ENCODE measurements around the gene MYO1B. TPM values are rescaled to one million over a fixed set of nuclear protein-coding genes. Genes with fewer than 3 reads are reported as not detected.
A peak's percentile ranks its signal among the peaks of the same experiment; 100 is the strongest.

The MYO1B gene
- total RNA-seq, 1 experiment from 2014 or later = 43.2 TPM

GRCh38 chr2:191285252-191285651 is 40.0 kb downstream of the MYO1B start:
- Histone ChIP-seq H3K9ac (ENCODE audit: extremely low read depth, insufficient read length, low read length) (no peak overlapping the region), H3K4ac (ENCODE audit: low read depth, low read length) (no peak overlapping the region), H2AFZ (ENCODE audit: low read length) (no peak overlapping the region), H3K4me1 (ENCODE audit: insufficient read depth, low read length) (peaks cover 8% of the 10 kb centered on the region; the same call in 1 of the 2 replicates), H3K27me3 (ENCODE audit: insufficient read depth, low read length) (no peaks in the 10 kb centered on the region), H4K5ac (ENCODE audit: insufficient read length, low read depth, low read length) (no peak overlapping the region), H2BK5ac (ENCODE audit: insufficient read length, low read length) (no peak overlapping the region), H3T11ph (ENCODE audit: low read length) (no peak overlapping the region), H3K27ac (ENCODE audit: insufficient read length, low read depth, low read length) (no peak overlapping the region), H4K8ac (replicated peaks; ENCODE audit: insufficient read length, low read depth, low read length) (no peak overlapping the region), H4K20me1 (ENCODE audit: control insufficient read depth, insufficient read depth, insufficient read length) (no peaks in the 10 kb centered on the region), H2BK120ac (ENCODE audit: low read depth, low read length, poor library complexity, severe bottlenecking) (no peak overlapping the region), H2BK20ac (ENCODE audit: low read depth, low read length, poor library complexity, severe bottlenecking) (no peak overlapping the region), H3K23me2 (ENCODE audit: insufficient read length, low read depth, low read length, poor library complexity, severe bottlenecking) (no peaks in the 10 kb centered on the region), H3K56ac (ENCODE audit: insufficient read length, low read depth, low read length) (no peak overlapping the region), H3K23ac (ENCODE audit: insufficient read length, low read depth, low read length) (no peak overlapping the region), H3K14ac (ENCODE audit: insufficient read depth, low read length) (no peak overlapping the region), H3K79me2 (ENCODE audit: insufficient read depth, low read length) (peaks cover 6% of the 10 kb centered on the region; the same call in 1 of the 2 replicates), H2AK5ac (ENCODE audit: insufficient read length, low read length) (no peak overlapping the region), H3K18ac (ENCODE audit: insufficient read length, low read depth, low read length) (no peak overlapping the region), H3K9me3 (ENCODE audit: control insufficient read depth, low read depth, low read length) (no peaks in the 10 kb centered on the region), H2BK15ac (ENCODE audit: low read depth, low read length) (no peak overlapping the region), H3K4me2 (ENCODE audit: insufficient read depth, insufficient read length, low read length) (no peak overlapping the region), H2BK12ac (ENCODE audit: insufficient read length, low read depth, low read length) (no peak overlapping the region), H3K79me1 (ENCODE audit: insufficient read depth, low read depth, low read length, poor library complexity, severe bottlenecking) (peaks cover 5% of the 10 kb centered on the region), H4K91ac (ENCODE audit: insufficient read length, low read depth, low read length) (no peak overlapping the region)
- Mint-ChIP-seq H3K4me1 (peaks cover 26 to 34% of the 10 kb centered on the region in 2 experiments), H3K27ac (peak overlapping the region in 1 of 3 experiments; percentile 78; a peak in 2 of 7 replicates), H3K27me3 (ENCODE audit: low read depth) (no peaks in the 10 kb centered on the region; the same call in 1 of the 2 replicates), H3K9me3 (no peaks in the 10 kb centered on the region), H3K4me3 (no peak overlapping the region), H3K36me3 (ENCODE audit: insufficient read depth in 1 of 3, low read depth in 3 of 3) (peaks cover 8 to 14% (median 12%) of the 10 kb centered on the region in 3 experiments; a peak in 6 of 7 replicates)
- no CpG with 5 or more reads among the region's 11 CpGs for WGBS (ENCODE audit: extremely low coverage, insufficient read length, low lambda C conversion rate)
- DNase-seq = no peak
- TF ChIP-seq CTCF (conservative IDR thresholded peaks at IDR 0.05) = no peak

Measured in H9 (cell line).